Measurements from ENCODE around the gene TRIM17.

GRCh38 chr1:228378090-228378872 is 38.4 kb downstream of the TRIM17 start:
- TF ChIP-seq CTCF (conservative IDR thresholded peaks at IDR 0.05; ENCODE audit: low read depth in 2 of 2), result peak; percentile 78 to 89
- TF ChIP-seq CREB1 (CRISPR knock-in tag; IDR thresholded peaks at IDR 0.05; ENCODE audit: low read depth), result 0 out of 2 replicates have a peak, but pooled peaks have one; percentile 15
- no peak for TF ChIP-seq EZH2phosphoT487 (IDR thresholded peaks at IDR 0.05; ENCODE audit: unreplicated experiment)
- TF ChIP-seq ETS1 (IDR thresholded peaks at IDR 0.05), result no peak
- TF ChIP-seq REST (IDR thresholded peaks at IDR 0.05; ENCODE audit: unreplicated experiment), result no peak
- no peak for TF ChIP-seq EZH2 (IDR thresholded peaks at IDR 0.05; ENCODE audit: low read depth, unreplicated experiment)
- TF ChIP-seq POLR2AphosphoS5 (IDR thresholded peaks at IDR 0.05; ENCODE audit: low read depth), result peak; percentile 54
